ENCODE results near the gene RSPO4.

- TF ChIP-seq EZH2 (IDR thresholded peaks at IDR 0.05; ENCODE audit: low read depth) (no peak), CTCF (conservative IDR thresholded peaks at IDR 0.05) (no peak)
These were observed 39.9 kb downstream of the RSPO4 start for GRCh38 chr20:962223-962622.

Data from PC-9 (cell line).